HG02642 (cell line): Measurements from ENCODE around the gene ADAMTSL3.
A peak's percentile ranks its signal among the peaks of the same experiment; 100 is the strongest.

ENCODE experiments used
- ATAC-seq: cut with Tn5 transposase; IDR thresholded peaks from one replicate; pipeline ENCODE4 v1.9.1; 2021; ENCODE audit warnings: mild to moderate bottlenecking; ENCODE audit not compliant: unreplicated experiment, poor library complexity

ADAMTSL3 gene

GRCh38 chr15:83855956-83856355 lies 202.0 kb downstream of the ADAMTSL3 start:
- no peak for ATAC-seq

- no peak for ATAC-seq
Measured at GRCh38 chr15:83858820-83859505, 205.0 kb downstream of the ADAMTSL3 start.

- no peak for ATAC-seq
Measured at GRCh38 chr15:83866692-83867091, 212.8 kb downstream of the ADAMTSL3 start.

GRCh38 chr15:83869341-83869740 lies 215.4 kb downstream of the ADAMTSL3 start:
- ATAC-seq = no peak

- peak; percentile 79 for ATAC-seq
Measured at GRCh38 chr15:83871808-83872559, 218.1 kb downstream of the ADAMTSL3 start.

GRCh38 chr15:83873966-83874365 lies 220.0 kb downstream of the ADAMTSL3 start:
- ATAC-seq = no peak

GRCh38 chr15:83880529-83880928 lies 226.6 kb downstream of the ADAMTSL3 start:
- ATAC-seq = no peak

- no peak for ATAC-seq
Measured at GRCh38 chr15:83881156-83881555, 227.2 kb downstream of the ADAMTSL3 start.

- no peak for ATAC-seq
Measured at GRCh38 chr15:83886321-83886720, 232.4 kb downstream of the ADAMTSL3 start.

- no peak for ATAC-seq
Measured at GRCh38 chr15:83887404-83887803, 233.5 kb downstream of the ADAMTSL3 start.

- ATAC-seq = no peak
Measured at GRCh38 chr15:83887961-83888360, 234.0 kb downstream of the ADAMTSL3 start.

DNA sequence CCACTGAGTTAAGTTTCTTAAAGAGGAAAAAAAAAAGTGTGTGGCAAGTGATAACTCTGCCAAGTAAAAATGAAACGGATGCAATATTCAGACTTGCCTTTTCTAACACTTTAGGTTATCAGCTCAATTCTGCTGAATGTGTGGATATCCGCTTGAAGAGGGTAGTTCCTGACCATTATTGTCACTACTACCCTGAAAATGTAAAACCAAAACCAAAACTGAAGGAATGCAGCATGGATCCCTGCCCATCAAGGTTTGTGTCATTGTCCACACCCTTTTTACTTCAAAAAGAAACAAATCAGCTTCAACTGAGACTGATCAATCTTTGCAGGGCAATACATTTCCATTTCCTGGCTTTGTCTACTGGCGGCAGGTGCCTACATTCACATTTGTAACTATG lies 236.1 kb downstream of the ADAMTSL3 start:
- ATAC-seq = no peak

DNA sequence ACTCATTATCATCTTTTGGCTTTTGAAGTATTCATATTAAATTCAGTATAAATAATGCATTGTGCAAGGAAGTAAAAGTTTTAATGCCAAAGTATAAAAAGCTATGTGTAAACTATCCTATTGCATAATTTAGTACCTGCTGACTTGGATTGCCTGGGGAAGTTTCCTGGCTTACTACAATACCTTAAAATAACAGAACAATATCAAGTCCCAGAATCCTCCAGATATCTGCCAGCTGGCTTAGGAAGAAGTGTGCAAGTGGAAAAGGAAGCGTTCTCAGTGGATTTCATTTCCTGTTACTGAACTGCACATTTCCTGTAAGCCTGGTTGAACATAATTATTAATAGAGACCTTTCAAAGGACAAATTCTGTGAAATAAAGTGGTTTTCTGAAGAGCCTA lies 236.7 kb downstream of the ADAMTSL3 start:
- ATAC-seq = no peak

- no peak for ATAC-seq
Measured at GRCh38 chr15:83892498-83892897, 238.6 kb downstream of the ADAMTSL3 start.

DNA sequence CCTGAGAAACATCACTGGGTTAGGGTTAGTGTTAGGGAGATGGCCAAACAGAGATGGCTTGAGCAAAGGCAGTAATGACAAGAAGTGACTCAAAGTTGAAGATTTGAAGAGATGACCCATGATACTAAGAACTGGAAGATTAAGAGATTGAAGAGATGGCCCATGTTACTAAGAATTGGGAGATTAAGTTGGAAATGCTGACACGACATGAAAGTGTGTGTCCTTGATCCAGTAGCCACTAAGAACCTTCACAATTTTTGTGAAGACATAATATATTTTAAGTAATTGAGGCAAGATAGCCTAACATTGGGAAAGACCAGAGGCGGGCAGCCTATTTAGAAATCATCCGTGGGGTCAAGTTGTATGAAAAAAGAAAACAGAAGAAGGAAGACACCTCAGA lies 239.4 kb downstream of the ADAMTSL3 start:
- no peak for ATAC-seq

DNA sequence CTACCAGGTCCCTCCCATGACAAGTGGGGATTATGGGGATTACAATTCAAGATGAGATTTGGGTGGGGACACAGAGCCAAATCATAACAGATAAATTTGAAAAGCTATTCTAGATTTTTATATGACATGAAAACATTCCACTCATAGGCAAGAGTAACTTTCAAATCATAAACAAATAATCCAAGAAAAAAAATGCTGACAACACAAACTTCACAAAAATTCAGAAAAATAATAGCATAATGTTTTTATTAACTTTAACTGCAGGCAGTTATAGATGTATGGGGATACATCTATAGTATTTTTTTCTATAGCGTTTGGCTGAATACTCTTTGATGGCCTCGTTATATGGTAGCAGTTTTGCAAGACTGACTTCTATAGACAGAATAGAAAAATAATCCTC lies 243.1 kb downstream of the ADAMTSL3 start:
- ATAC-seq = no peak

- no peak for ATAC-seq
Measured at GRCh38 chr15:83898361-83898760, 244.4 kb downstream of the ADAMTSL3 start.

GRCh38 chr15:83899670-83900069 lies 245.7 kb downstream of the ADAMTSL3 start:
- no peak for ATAC-seq

GRCh38 chr15:83904107-83905040 lies 250.5 kb downstream of the ADAMTSL3 start:
- no peak for ATAC-seq

- no peak for ATAC-seq
Measured at GRCh38 chr15:83905556-83906273, 251.8 kb downstream of the ADAMTSL3 start.
